GM12878 (cell line): ENCODE measurements around the gene LINGO1. TPM values are rescaled to one million over a fixed set of nuclear protein-coding genes. Genes with fewer than 3 reads are reported as not detected.

Experiments
- ATAC-seq: fragments of 200-7000 bp; cut with Tn5 transposase; 3 replicates; pipeline ENCODE4 v1.9.1; 2020; ENCODE audit warnings: mild to moderate bottlenecking, moderate library complexity
- BruUV-seq: library from RNA; stranded (reverse); fragments of 400-500 nt; replicated peaks from 2 replicates; lab custom pipeline; 2021; lab: Mats Ljungman, UMichigan
- CTCF ChIA-PET: fragments of 300-600 bp; sonication (Branson Sonifier 250); formaldehyde crosslinking; extraction: SDS; loops from one replicate; lab custom pipeline; 2021; ENCODE audit warnings: inconsistent platforms; lab: Yijun Ruan, JAX
- POLR2A ChIA-PET: fragments of 350-600 bp; formaldehyde crosslinking; extraction: SDS; loops from one replicate; lab custom pipeline; 2021; ENCODE audit warnings: inconsistent platforms; lab: Charles Lee
- RAD21 ChIA-PET: fragments of 300-600 bp; sonication (Branson Sonifier 250); formaldehyde crosslinking; loops from one replicate; lab custom pipeline; 2023; ENCODE audit warnings: antibody characterized with exemption; ENCODE audit not compliant: unreplicated experiment; lab: Charles Lee
- SMC1A ChIA-PET: fragments of 300-600 bp; sonication (Branson Sonifier 250); formaldehyde crosslinking; loops from one replicate; lab custom pipeline; 2023; ENCODE audit not compliant: unreplicated experiment, uncharacterized antibody; lab: Charles Lee
- DNase-seq: peaks from one replicate; pipeline ENCODE4 v3.0.0-alpha.2; 2011; ENCODE audit warnings: low read depth, low spot score
- FAIRE-seq: peaks from 3 replicates; lab custom pipeline; 2011; peaks lifted over from hg19 to GRCh38; lab: Jason Lieb, UNC
- H2AFZ ChIP-seq: 2 replicates; pipeline ENCODE4 v1.6.0; 2011; ENCODE audit warnings: low read depth, low read length, control low read depth; ENCODE audit not compliant: control insufficient read depth
- H3K27ac ChIP-seq: 2 replicates; pipeline ENCODE4 v1.5.1; 2011; ENCODE audit warnings: control low read depth; ENCODE audit not compliant: control insufficient read depth, insufficient read depth
- H3K27me3 ChIP-seq, 2 experiments: replicated peaks in 1 of 2; 2 replicates each; pipeline versions ENCODE4 v1.6.0 to v1.6.1; 2011; ENCODE audit warnings: low read length in 1 of 2; ENCODE audit not compliant: control insufficient read depth in 2 of 2, insufficient read depth in 2 of 2
- H3K36me3 ChIP-seq, 2 experiments: 2 replicates each; pipeline ENCODE4 v1.5.1; 2011; ENCODE audit warnings: low read length in 1 of 2; ENCODE audit not compliant: control insufficient read depth in 2 of 2, insufficient read depth in 2 of 2
- H3K4me1 ChIP-seq: 2 replicates; pipeline ENCODE4 v1.6.1; 2011; ENCODE audit warnings: mild to moderate bottlenecking, low read length, moderate library complexity, mixed read lengths; ENCODE audit not compliant: control insufficient read depth, insufficient read depth
- H3K4me2 ChIP-seq: 2 replicates; pipeline ENCODE4 v1.6.0; 2011; ENCODE audit warnings: control low read depth; ENCODE audit not compliant: control insufficient read depth, insufficient read depth
- H3K4me3 ChIP-seq: fragments of 200-600 bp; sonication (generic); 2 replicates; pipeline ENCODE4 v1.5.1; 2016
- H3K79me2 ChIP-seq: 2 replicates; pipeline ENCODE4 v1.6.0; 2011; ENCODE audit warnings: low read length; ENCODE audit not compliant: control insufficient read depth, insufficient read depth
- H3K9ac ChIP-seq: 2 replicates; pipeline ENCODE4 v1.8.0; 2011; ENCODE audit warnings: low read length, control low read depth, mixed read lengths; ENCODE audit not compliant: control insufficient read depth, insufficient read depth
- H3K9me3 ChIP-seq: replicated peaks from 3 replicates; pipeline ENCODE4 v1.5.1; 2011; ENCODE audit warnings: mild to moderate bottlenecking, low read length; ENCODE audit not compliant: control insufficient read depth, insufficient read depth
- H4K20me1 ChIP-seq: 2 replicates; pipeline ENCODE4 v1.6.0; 2011; ENCODE audit not compliant: control insufficient read depth, insufficient read depth
- BMI1 ChIP-seq: fragments of 450-650 bp; IDR thresholded peaks from 2 replicates; pipeline ENCODE4 v1.6.1; 2016; ENCODE audit warnings: mild to moderate bottlenecking, moderate library complexity, borderline replicate concordance
- E2F4 ChIP-seq: IDR thresholded peaks from 2 replicates; pipeline ENCODE4 v1.6.1; 2012; ENCODE audit warnings: low read depth, low read length, improper control_type of control experiment
- EGR1 ChIP-seq, 2 experiments: IDR thresholded peaks; 1 replicate in 1 of 2; 2 replicates in 1 of 2; pipeline ENCODE4 v1.6.1; 2011 to 2012; ENCODE audit warnings: low read depth in 2 of 2, low read length in 2 of 2, borderline replicate concordance in 1 of 2, mild to moderate bottlenecking in 1 of 2, moderate library complexity in 1 of 2
- NFXL1 ChIP-seq: fragments of 450-650 bp; IDR thresholded peaks from 2 replicates; pipeline ENCODE4 v1.6.1; 2017; ENCODE audit warnings: antibody characterized with exemption, mild to moderate bottlenecking, borderline replicate concordance
- POLR2A ChIP-seq: IDR thresholded peaks from 2 replicates; pipeline ENCODE4 v1.6.1; 2011; ENCODE audit warnings: low read depth, mild to moderate bottlenecking, low read length
- SRF ChIP-seq, 2 experiments: IDR thresholded peaks; 2 replicates each; pipeline ENCODE4 v1.6.1; 2011; ENCODE audit warnings: low read depth in 2 of 2, low read length in 2 of 2, mild to moderate bottlenecking in 1 of 2, moderate library complexity in 1 of 2
- TBL1XR1 ChIP-seq: IDR thresholded peaks from 2 replicates; pipeline ENCODE4 v1.6.1; 2012; ENCODE audit warnings: low read depth, low read length, improper control_type of control experiment
- TCF3 ChIP-seq: IDR thresholded peaks from 2 replicates; pipeline ENCODE4 v1.6.1; 2012; ENCODE audit warnings: low read depth, mild to moderate bottlenecking, low read length, borderline replicate concordance; ENCODE audit not compliant: insufficient read depth
- WGBS: methylation state at CpG from one replicate; pipeline ENCODE4 v1.1.6; 2016; ENCODE audit warnings: low lambda C conversion rate; ENCODE audit not compliant: insufficient replicate concordance, insufficient coverage; ENCODE audit errors: missing lambda C conversion rate; 5-methylcytosine and 5-hydroxymethylcytosine counted together
- in situ Hi-C: fragments of 300-500 bp; cut with MboI; formaldehyde crosslinking; loops from 9 replicates; pipeline ENCODE4 v1.14.3; 2018; ENCODE audit warnings: mixed read lengths
- intact Hi-C: fragments of 100-400 bp; cut with micrococcal nuclease; formaldehyde crosslinking; loops from one replicate; pipeline ENCODE4 v1.14.2; 2022; ENCODE audit not compliant: unreplicated experiment
- polyA plus RNA-seq, 11 experiments: library from polyadenylated mRNA; depleted of rRNA in 4 of 11; unstranded in 6 of 11; stranded (reverse) in 5 of 11; fragments of >200 nt; fragmentation: Nextera tagmentation in 4 of 11; fragmentation: Illumina TruSeq in 1 of 11; extraction: Ambion mirVana in 4 of 11; extraction: Trizol in 1 of 11; gene quantifications; 1 replicate in 1 of 11; 2 replicates in 10 of 11; pipeline versions ENCODE4 v1.2.1 to v1.2.3, GENCODE V29; 2011 to 2016; ENCODE audit warnings: inconsistent platforms in 2 of 11, missing spikeins in 2 of 11, low read depth in 1 of 11
- total RNA-seq, 4 experiments: library from RNA; depleted of rRNA in 3 of 4; stranded (reverse); fragments of >200 nt in 3 of 4; fragmentation: Illumina TruSeq in 1 of 4; extraction: Trizol in 1 of 4; gene quantifications; 2 replicates each; pipeline versions ENCODE4 v1.2.1 to v1.2.3, GENCODE V29; 2013 to 2021

Gene LINGO1
- total and polyA plus RNA-seq, 10 of the 15 experiments (the other 5 are each of a cell fraction or from before 2014, with no cell fraction given), result 0.04 to 3.9 (median 0.17) TPM; not detected in 6

GRCh38 chr15:77608774-77609173 lies 23.9 kb downstream of the LINGO1 start:
- Histone ChIP-seq H3K4me3 (no peak overlapping the region), H3K27ac (no peak overlapping the region), H3K4me1 (0 out of 2 replicates have a peak, but pooled peaks cover 3% of the 10 kb centered on the region), H3K36me3 (no peaks in the 10 kb centered on the region), H2AFZ (no peak overlapping the region), H3K79me2 (no peaks in the 10 kb centered on the region), H4K20me1 (no peaks in the 10 kb centered on the region), H3K9ac (no peak overlapping the region)
- intact Hi-C loops, result no loop called here
- ChIA-PET RAD21 (interaction anchor here (1.4 kb wide), 1 partner anchor 9 kb away, joined by 3 read pairs; no protein-coding TSS in a partner anchor), CTCF (interaction anchor here (0.7 to 2.3 kb wide), 2 partner anchors 9 to 70 kb away, joined by 3 to 9 read pairs; no protein-coding TSS in a partner anchor), POLR2A (no interaction called here), SMC1A (interaction anchor here (1.5 kb wide), 1 partner anchor 101 kb away, joined by 3 read pairs; no protein-coding TSS in a partner anchor)
- no TSS peak for BruUV-seq
- FAIRE-seq, result no peak
- TF ChIP-seq E2F4 (no peak), TCF3 (no peak), EGR1 (IDR thresholded peaks at IDR 0.05; ENCODE audit: borderline replicate concordance in 1 of 2, low read depth in 2 of 2, low read length in 2 of 2) (no peak), POLR2A (no peak), SRF (IDR thresholded peaks at IDR 0.05; ENCODE audit: low read depth in 2 of 2, low read length in 2 of 2) (no peak), TBL1XR1 (no peak), NFXL1 (no peak), BMI1 (no peak)
- TF ChIP-seq, all 136 proteins: peak for 0
- ATAC-seq, result no peak
- no peak for DNase-seq
- in situ Hi-C loops, result no loop called here
- Histone ChIP-seq H3K9me3 (no peaks in the 10 kb centered on the region), H3K4me2 (no peak overlapping the region), H3K27me3 (peaks cover 0 to 2% of the 10 kb centered on the region in 2 experiments; a peak in 2 of 4 replicates)
- 17% methylated on average over 6 of the region's 6 CpGs for WGBS
